GM10266 (cell line): ENCODE results near the gene TMCO5A.
"Not testable (repeated sequence)": the region's sequence is repeated elsewhere in the genome, so short reads cannot be mapped to it uniquely, and the experiment has no call there.

Source experiments
- DNase-seq: peaks from one replicate; pipeline ENCODE4 v3.0.0; 2012; ENCODE audit errors: extremely low spot score
- TF ChIP-seq, protein P1 (sequence below): IDR thresholded peaks from 2 replicates; pipeline ENCODE4 v1.5.1; 2012; ENCODE audit warnings: mild to moderate bottlenecking, low read depth; ENCODE audit not compliant: control insufficient read depth, insufficient read depth; ENCODE audit errors: missing control alignments

The TMCO5A gene

DNA sequence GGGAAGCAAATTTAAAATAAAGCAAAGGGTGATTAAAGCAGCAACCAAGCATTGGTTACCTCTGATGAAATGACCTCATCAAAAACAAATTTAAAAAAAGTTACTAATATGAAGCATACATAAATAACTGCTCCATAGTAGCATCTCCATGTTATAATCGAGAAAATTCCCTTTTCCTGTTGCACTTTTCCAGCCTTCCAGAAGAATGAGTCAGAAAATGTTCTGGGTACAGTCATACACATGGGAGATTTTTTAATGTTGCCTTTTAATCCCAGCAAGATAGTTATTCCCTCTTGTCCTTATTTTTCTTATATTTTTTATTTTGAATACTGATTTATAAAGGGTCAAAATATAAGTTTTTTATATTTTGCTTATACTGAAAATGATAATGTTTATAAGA is 2.6 kb upstream of the TMCO5A start:
- TF ChIP-seq, protein P1, sequence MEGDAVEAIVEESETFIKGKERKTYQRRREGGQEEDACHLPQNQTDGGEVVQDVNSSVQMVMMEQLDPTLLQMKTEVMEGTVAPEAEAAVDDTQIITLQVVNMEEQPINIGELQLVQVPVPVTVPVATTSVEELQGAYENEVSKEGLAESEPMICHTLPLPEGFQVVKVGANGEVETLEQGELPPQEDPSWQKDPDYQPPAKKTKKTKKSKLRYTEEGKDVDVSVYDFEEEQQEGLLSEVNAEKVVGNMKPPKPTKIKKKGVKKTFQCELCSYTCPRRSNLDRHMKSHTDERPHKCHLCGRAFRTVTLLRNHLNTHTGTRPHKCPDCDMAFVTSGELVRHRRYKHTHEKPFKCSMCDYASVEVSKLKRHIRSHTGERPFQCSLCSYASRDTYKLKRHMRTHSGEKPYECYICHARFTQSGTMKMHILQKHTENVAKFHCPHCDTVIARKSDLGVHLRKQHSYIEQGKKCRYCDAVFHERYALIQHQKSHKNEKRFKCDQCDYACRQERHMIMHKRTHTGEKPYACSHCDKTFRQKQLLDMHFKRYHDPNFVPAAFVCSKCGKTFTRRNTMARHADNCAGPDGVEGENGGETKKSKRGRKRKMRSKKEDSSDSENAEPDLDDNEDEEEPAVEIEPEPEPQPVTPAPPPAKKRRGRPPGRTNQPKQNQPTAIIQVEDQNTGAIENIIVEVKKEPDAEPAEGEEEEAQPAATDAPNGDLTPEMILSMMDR = no peak
- no peak for DNase-seq

DNA sequence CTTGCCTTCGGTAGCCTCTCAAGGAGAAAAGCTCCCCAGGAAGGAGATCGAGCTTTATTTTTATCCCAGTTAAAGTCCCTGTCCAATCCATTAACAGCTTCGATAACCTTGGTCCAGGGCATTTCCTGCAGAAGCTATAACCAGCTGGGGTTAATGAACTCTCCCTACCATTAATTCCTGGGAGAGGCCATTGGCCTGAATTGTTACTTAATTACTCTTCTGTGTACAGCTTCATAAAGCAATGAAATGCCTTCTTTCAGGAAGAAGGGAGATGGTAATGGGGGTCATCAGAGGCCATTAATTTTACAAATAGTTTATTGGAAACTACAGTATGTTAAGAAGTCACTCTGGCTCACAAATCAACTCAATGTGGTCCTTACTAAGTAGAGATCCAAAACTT is 1.9 kb upstream of the TMCO5A start:
- TF ChIP-seq, protein P1 = no peak
- DNase-seq = no peak

DNA sequence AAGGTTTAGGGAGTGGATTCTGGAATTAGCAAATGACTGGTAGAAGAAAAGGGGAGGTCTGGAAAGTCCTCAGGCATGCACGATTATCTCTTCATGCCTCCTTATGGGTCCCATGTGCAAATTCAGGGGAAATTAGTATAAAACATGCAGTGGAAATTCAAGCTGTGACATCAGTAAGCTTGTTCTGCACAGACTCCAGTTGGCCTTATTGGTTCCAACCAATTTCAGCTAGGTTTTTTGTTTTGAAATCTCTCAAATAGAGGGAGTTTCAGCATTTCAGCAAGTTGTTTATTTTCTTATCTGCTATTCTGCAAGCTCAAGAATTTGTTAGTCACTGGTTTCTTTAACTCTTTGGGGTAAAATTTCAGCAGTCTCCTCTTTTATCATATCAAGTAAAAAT is 774 bp upstream of the TMCO5A start:
- no peak for DNase-seq
- TF ChIP-seq, protein P1 = no peak

DNA sequence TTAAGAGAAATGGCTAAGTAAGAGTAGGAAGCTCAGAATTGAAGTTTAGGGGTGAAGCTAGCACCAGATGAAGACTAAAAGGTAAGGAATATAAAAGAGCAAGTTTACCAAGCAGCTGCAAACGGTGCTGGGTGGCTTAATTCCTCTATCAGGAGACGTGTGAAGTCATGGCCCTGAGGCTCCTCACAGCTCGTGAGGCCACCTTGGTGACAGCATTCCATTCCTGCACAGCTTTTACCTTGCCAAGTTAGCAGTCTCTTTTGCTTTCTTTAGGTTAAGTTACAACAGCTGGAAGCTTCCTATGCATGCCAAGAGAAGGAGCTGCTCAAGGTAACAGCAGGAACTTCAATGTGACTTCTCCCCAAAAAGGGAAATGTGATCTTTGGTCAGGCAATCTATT is 6.4 kb downstream of the TMCO5A start:
- no peak for DNase-seq
- TF ChIP-seq, protein P1 = no peak

DNA sequence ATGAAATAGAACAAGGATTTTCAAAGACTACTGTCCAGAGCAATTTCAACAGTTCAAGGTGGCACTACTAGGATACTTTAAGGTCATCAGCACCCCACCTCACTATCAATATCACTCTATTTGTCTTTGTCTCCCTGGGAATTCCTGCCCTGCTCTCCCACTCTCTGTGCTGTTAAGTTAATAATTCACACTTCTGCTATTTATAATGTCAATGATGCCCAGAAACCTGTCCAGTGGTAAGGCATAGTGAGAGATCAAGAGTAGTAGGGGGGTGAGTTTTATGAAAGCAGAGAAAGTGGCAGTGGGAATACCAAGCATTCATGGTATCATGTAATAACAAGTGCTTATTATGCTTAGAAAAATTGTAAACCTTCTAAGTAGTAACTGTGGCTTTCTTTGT is 7.3 kb downstream of the TMCO5A start:
- no peak for DNase-seq
- TF ChIP-seq, protein P1 = no peak

DNA sequence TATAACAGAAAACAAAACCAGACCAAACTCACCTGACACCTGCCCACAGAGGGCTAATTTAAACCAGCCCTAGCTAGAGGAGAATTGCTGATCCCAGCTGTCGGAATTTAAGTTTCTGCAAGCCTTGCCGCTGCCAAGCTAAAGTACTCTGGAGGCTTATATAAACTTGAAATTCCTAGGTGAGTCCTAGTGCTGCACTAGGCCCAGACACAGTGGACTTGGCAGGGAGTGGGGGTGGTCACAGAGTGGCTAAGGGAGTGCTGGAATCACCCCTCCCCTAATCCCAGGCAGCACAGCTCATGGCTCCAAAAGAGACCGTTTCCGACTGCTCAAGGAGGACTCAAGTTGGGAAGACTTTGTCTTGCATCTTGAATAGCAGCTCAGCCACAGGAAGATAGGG is 17.6 kb downstream of the TMCO5A start:
- TF ChIP-seq, protein P1 = no peak
- DNase-seq = no peak

DNA sequence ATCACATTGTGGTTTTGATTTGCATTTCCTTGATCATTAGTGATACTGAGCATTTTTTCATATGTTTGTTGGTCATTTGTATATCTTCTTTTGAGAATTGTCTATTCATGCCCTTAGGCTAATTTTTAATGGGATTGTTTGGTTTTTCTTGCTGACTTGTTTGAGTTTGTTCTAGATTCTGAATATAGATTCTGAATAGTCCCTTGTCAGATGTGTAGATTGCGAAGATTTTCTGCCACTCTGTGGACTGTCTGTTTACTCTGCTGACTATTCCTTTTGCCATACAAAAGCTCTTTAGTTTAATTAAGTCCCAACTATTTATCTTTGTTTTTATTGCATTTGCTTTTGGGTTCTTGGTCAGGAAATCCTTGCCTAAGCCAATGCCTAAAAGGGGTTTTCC is 26.3 kb downstream of the TMCO5A start:
- not testable (repeated sequence) for DNase-seq

DNA sequence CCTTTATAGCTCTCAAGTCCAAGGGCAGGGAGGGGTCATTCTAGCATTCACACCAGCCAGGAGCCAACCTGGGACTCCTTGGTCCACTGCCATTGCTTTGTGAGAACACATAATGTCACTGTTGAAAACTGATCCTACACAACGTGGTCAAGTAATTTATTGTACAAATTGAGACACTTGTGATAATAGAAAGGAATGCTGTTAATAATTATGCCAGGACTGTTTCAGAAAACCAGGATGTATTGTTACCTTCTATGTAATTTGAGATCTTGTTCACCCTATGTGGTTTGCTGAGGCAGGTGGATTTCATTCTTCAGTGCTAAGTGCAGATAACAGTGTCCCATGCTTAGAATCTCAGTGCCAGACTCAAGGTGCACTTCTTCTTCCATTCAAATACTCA is 33.3 kb downstream of the TMCO5A start:
- DNase-seq = no peak

More for the DNA sequence above, 33.3 kb downstream of the TMCO5A start:
- TF ChIP-seq, protein P1 = no peak
